Body of pancreas (tissue), 4 donors: Measurements from ENCODE around the gene UBASH3A.

Experiments
- POLR2A ChIP-seq, 3 donors: fragments of 450-650 bp; IDR thresholded peaks; one replicate each; pipeline ENCODE4 v1.6.1; 2016; ENCODE audit warnings: antibody characterized with exemption in 3 of 3, mild to moderate bottlenecking in 2 of 3
- TF ChIP-seq, protein P1 (sequence below), 7 experiments: fragments of 450-650 bp in 4 of 7; fragments of 200-600 bp in 3 of 7; sonication (generic) in 3 of 7; IDR thresholded peaks; one replicate each; pipeline ENCODE4 v1.5.1; 2016 to 2019; ENCODE audit warnings: antibody characterized with exemption in 7 of 7

DNA sequence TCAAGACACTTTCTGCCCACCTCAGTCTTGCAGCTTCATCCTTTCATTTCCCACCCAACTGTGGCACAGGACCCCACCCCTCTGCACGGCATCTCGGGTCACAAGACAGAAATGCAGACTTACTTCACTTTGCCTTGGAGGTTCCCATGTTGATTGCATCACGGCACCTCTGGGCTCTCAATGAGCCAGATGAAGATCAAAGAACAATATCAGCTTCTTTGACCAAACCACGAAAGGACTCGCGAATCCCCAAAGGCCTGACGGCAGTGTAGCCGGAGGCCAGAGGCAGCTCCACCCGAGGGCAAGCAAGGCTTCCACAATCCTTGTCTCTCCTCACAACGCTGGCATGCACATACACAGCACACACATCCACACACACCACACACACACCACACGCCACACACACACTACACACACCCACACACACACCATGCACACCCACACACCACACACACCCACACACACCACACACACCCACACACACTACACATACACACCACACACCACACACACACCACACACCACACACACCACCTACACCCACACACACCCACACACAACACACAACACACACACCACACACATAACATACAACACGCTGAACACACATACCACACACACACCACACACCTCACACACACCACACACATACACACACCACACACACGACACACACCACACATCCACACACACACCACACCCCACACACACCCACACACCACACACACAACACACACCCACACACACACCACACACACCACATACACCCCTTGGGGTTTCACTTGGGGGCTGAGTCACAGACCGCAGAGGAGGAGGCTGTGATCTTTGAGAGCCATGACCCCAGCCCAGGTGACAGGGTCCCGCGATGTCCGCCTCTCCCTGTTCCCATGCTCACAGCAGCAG, 35.8 kb downstream of the UBASH3A start:
- TF ChIP-seq, protein P1, sequence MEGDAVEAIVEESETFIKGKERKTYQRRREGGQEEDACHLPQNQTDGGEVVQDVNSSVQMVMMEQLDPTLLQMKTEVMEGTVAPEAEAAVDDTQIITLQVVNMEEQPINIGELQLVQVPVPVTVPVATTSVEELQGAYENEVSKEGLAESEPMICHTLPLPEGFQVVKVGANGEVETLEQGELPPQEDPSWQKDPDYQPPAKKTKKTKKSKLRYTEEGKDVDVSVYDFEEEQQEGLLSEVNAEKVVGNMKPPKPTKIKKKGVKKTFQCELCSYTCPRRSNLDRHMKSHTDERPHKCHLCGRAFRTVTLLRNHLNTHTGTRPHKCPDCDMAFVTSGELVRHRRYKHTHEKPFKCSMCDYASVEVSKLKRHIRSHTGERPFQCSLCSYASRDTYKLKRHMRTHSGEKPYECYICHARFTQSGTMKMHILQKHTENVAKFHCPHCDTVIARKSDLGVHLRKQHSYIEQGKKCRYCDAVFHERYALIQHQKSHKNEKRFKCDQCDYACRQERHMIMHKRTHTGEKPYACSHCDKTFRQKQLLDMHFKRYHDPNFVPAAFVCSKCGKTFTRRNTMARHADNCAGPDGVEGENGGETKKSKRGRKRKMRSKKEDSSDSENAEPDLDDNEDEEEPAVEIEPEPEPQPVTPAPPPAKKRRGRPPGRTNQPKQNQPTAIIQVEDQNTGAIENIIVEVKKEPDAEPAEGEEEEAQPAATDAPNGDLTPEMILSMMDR (IDR thresholded peaks at IDR 0.05): no peak
- TF ChIP-seq POLR2A (IDR thresholded peaks at IDR 0.05): no peak
